Measurements from ENCODE around the gene ELP5.

Gene ELP5

DNA sequence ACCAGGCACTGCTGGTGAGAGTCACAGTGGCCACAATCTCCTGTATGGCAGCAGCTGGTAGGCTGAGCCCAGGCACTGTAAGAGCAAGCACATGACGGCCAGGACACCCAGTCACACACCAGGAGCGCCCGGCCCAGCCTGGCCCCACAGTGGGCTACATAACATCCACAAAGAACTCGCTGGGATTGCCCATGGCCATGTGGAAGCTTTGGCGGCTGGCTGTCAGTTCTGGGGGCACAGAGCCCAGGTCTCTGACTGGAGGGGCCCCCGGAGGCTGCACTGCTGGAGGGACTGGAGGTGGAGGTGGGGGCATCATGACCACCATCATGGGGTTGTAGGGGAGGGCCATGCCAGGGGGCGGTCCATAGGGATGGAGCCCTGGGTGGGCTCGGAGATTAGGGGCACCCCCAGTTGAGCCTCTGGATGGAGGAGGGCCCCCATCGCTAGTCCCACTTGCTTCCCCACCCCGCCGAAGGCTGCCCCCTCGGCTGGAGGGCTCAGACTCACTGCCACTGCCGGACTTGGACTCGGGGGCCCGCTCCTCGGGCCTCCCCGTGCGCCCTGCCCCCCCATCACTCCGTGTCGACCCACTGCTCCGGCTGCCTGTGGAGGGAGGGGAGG is 26.2 kb upstream of the ELP5 start:
- no peak overlapping the region for H3K4me3 ChIP-seq (ENCODE audit: low read depth in 1 of 2, low read length in 2 of 2)
- H3K79me2 ChIP-seq (ENCODE audit: insufficient read depth, low read length), result peaks cover 33% of the 10 kb centered on the region
- H3K4me2 ChIP-seq (ENCODE audit: insufficient read depth, low read length), result no peak overlapping the region
- no peaks in the 10 kb centered on the region for H3K27me3 ChIP-seq (ENCODE audit: insufficient read depth, low read length, poor library complexity)
- H4K20me1 ChIP-seq (ENCODE audit: insufficient read depth, low read length), result peaks cover 50% of the 10 kb centered on the region
- H3K36me3 ChIP-seq (ENCODE audit: insufficient read depth, low read length), result peaks cover 98% of the 10 kb centered on the region
- H3K9ac ChIP-seq (ENCODE audit: low read depth, low read length), result no peak overlapping the region
- no peak for DNase-seq
- no peak overlapping the region for H3K27ac ChIP-seq (ENCODE audit: low read length)
- TF ChIP-seq EZH2 (IDR thresholded peaks at IDR 0.05; ENCODE audit: borderline replicate concordance, low read depth, low read length, severe bottlenecking), result no peak
- TF ChIP-seq, protein P1, sequence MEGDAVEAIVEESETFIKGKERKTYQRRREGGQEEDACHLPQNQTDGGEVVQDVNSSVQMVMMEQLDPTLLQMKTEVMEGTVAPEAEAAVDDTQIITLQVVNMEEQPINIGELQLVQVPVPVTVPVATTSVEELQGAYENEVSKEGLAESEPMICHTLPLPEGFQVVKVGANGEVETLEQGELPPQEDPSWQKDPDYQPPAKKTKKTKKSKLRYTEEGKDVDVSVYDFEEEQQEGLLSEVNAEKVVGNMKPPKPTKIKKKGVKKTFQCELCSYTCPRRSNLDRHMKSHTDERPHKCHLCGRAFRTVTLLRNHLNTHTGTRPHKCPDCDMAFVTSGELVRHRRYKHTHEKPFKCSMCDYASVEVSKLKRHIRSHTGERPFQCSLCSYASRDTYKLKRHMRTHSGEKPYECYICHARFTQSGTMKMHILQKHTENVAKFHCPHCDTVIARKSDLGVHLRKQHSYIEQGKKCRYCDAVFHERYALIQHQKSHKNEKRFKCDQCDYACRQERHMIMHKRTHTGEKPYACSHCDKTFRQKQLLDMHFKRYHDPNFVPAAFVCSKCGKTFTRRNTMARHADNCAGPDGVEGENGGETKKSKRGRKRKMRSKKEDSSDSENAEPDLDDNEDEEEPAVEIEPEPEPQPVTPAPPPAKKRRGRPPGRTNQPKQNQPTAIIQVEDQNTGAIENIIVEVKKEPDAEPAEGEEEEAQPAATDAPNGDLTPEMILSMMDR (IDR thresholded peaks at IDR 0.05; ENCODE audit: borderline replicate concordance, extremely low read depth, low read length, poor library complexity, severe bottlenecking), result no peak
- peaks cover 22% of the 10 kb centered on the region for H3K4me1 ChIP-seq (ENCODE audit: insufficient read depth, low read length)
- no peaks in the 10 kb centered on the region for H3K9me3 ChIP-seq (ENCODE audit: insufficient read depth, low read length, severe bottlenecking)
- no peak overlapping the region for H2AFZ ChIP-seq (ENCODE audit: low read depth, low read length)
- ATAC-seq (ENCODE audit: insufficient read depth, low read depth), result no peak

DNA sequence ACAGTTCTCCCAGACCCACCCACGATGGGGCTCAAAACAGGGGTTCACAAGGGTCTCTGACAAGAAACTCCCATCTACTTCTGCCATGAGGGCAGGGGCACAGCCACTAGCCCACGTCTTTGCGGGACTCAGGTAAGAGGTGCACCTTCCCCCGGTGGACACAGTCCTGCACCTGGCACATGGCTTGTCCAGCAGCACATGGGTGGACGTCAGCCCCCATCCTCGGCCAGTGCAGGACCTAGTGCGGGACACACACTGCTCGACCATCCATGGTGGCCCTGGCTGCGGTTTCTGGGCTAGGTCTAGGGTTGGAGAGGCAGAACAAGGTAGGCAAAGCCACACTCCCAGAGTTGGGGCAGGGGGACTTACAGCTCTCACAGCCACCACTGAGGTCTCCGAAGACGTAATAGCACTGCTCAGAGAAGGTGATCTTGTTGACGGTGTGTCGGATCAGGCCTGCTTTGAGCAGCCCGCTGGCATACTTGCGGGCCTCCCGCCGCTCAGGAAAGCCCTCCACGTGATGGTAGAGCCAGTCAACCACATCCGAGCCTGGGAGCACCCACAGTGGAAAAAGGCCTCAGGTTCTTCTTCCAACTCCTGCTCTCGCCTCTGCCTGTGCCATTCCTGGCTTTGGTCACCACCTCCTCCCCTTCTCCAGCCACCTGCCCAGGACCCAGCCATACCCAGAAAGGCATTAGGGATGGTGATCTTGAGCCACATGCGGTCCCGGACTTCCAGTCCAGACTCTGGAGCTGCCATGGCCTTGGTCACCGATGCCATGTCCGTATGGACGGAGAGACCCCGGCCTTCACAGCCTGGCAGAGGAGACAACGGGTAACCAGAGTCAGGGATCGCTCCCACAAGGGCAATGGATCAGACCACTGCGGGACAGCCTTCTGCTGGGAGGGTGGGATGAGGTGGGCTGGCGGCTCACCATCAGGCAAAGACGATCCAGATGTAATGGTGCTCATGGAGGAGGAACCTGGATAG is 25.0 kb upstream of the ELP5 start:
- peaks cover 91% of the 10 kb centered on the region for H3K36me3 ChIP-seq (ENCODE audit: insufficient read depth, low read length)
- no peak overlapping the region for H3K4me2 ChIP-seq (ENCODE audit: insufficient read depth, low read length)
- H3K9me3 ChIP-seq (ENCODE audit: insufficient read depth, low read length, severe bottlenecking), result no peaks in the 10 kb centered on the region
- H3K9ac ChIP-seq (ENCODE audit: low read depth, low read length), result no peak overlapping the region
- no peak overlapping the region for H2AFZ ChIP-seq (ENCODE audit: low read depth, low read length)
- H3K27ac ChIP-seq (ENCODE audit: low read length), result no peak overlapping the region
- DNase-seq (no peak), ATAC-seq (ENCODE audit: insufficient read depth, low read depth) (no peak)
- TF ChIP-seq EZH2 (IDR thresholded peaks at IDR 0.05; ENCODE audit: borderline replicate concordance, low read depth, low read length, severe bottlenecking), result no peak
- TF ChIP-seq, protein P1 (IDR thresholded peaks at IDR 0.05; ENCODE audit: borderline replicate concordance, extremely low read depth, low read length, poor library complexity, severe bottlenecking), result no peak
- H3K4me3 ChIP-seq (ENCODE audit: low read depth in 1 of 2, low read length in 2 of 2), result no peak overlapping the region
- no peaks in the 10 kb centered on the region for H3K27me3 ChIP-seq (ENCODE audit: insufficient read depth, low read length, poor library complexity)
- H3K4me1 ChIP-seq (ENCODE audit: insufficient read depth, low read length), result peaks cover 18% of the 10 kb centered on the region
- H4K20me1 ChIP-seq (ENCODE audit: insufficient read depth, low read length), result peaks cover 44% of the 10 kb centered on the region
- H3K79me2 ChIP-seq (ENCODE audit: insufficient read depth, low read length), result peaks cover 33% of the 10 kb centered on the region

DNA sequence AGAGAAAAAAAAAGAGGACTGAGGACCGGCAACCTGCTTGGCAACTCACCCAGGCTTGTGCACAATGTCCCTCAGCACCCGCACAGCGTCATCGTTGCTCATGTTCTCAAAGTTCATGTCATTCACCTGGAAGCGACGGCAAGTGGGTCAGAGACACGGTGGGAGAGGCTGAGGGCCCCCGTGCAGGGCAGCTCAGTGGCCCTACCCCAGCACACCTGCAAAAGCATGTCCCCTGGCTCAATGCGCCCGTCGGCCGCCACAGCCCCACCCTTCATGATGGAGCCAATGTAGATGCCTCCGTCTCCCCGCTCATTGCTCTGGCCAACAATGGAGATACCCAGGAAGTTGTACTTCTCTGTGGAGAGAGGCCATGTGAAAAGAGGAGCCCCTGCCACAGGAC is 23.1 kb upstream of the ELP5 start:
- Histone ChIP-seq H4K20me1 (ENCODE audit: insufficient read depth, low read length) (peaks cover 41% of the 10 kb centered on the region), H3K79me2 (ENCODE audit: insufficient read depth, low read length) (peaks cover 51% of the 10 kb centered on the region), H3K4me1 (ENCODE audit: insufficient read depth, low read length) (peaks cover 28% of the 10 kb centered on the region), H3K9me3 (ENCODE audit: insufficient read depth, low read length, severe bottlenecking) (no peaks in the 10 kb centered on the region), H2AFZ (ENCODE audit: low read depth, low read length) (no peak overlapping the region), H3K4me3 (ENCODE audit: low read depth in 1 of 2, low read length in 2 of 2) (no peak overlapping the region), H3K4me2 (ENCODE audit: insufficient read depth, low read length) (no peak overlapping the region), H3K27ac (ENCODE audit: low read length) (no peak overlapping the region), H3K9ac (ENCODE audit: low read depth, low read length) (no peak overlapping the region), H3K27me3 (ENCODE audit: insufficient read depth, low read length, poor library complexity) (no peaks in the 10 kb centered on the region), H3K36me3 (ENCODE audit: insufficient read depth, low read length) (peaks cover 78% of the 10 kb centered on the region)
- no peak for DNase-seq
- no peak for TF ChIP-seq EZH2 (IDR thresholded peaks at IDR 0.05; ENCODE audit: borderline replicate concordance, low read depth, low read length, severe bottlenecking)
- TF ChIP-seq, protein P1 (IDR thresholded peaks at IDR 0.05; ENCODE audit: borderline replicate concordance, extremely low read depth, low read length, poor library complexity, severe bottlenecking), result no peak
- ATAC-seq (ENCODE audit: insufficient read depth, low read depth), result no peak

Data from DND-41 (cell line).